GM23338 (cell line): ENCODE measurements around the gene RFPL4AL1.

Experiments
- CTCF ChIP-seq, 2 experiments: fragments of 200-600 bp in 1 of 2; sonication (generic) in 1 of 2; conservative IDR thresholded peaks; 2 replicates each; pipeline versions ENCODE4 v1.5.1 to v1.6.1; 2016 to 2017; ENCODE audit warnings: antibody characterized with exemption in 2 of 2, low read depth in 2 of 2, mild to moderate bottlenecking in 2 of 2, moderate library complexity in 1 of 2
- EZH2 ChIP-seq: fragments of 200-600 bp; sonication (generic); IDR thresholded peaks from one replicate; pipeline ENCODE4 v1.8.0; 2017; ENCODE audit warnings: antibody characterized with exemption, mild to moderate bottlenecking, low read depth; ENCODE audit not compliant: unreplicated experiment

GRCh38 chr19:55781112-55781511 lies 12.2 kb downstream of the RFPL4AL1 start:
- TF ChIP-seq CTCF (conservative IDR thresholded peaks at IDR 0.05; ENCODE audit: low read depth in 2 of 2): no peak
- no peak for TF ChIP-seq EZH2
